Stimulated activated CD4-positive, alpha-beta T cell treated with anti-CD3 and anti-CD28 coated beads, Interleukin-2, amount 100 ng/mL, for 48 hours (primary cell): ENCODE results near the gene TRPV2.

Experiments used
- DNase-seq, 2 donors: peaks; one replicate each; pipeline ENCODE4 v3.0.0-alpha.2; 2020

Gene TRPV2

GRCh38 chr17:16406742-16407674 is 8.4 kb upstream of the TRPV2 start:
- no peak for DNase-seq

GRCh38 chr17:16407911-16408588 is 7.3 kb upstream of the TRPV2 start:
- DNase-seq, result no peak

DNA sequence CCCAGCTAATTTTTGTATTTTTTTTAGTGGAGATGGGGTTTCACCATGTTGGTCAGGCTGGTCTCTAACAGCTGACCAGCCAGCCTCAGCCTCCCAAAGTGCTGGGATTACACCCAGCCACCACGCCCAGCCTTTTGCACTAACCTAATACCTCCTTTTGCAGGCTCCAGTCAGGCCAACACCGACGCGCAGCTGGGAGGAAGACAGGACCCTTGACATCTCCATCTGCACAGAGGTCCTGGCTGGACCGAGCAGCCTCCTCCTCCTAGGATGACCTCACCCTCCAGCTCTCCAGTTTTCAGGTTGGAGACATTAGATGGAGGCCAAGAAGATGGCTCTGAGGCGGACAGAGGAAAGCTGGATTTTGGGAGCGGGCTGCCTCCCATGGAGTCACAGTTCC is 2.0 kb downstream of the TRPV2 start:
- no peak for DNase-seq

DNA sequence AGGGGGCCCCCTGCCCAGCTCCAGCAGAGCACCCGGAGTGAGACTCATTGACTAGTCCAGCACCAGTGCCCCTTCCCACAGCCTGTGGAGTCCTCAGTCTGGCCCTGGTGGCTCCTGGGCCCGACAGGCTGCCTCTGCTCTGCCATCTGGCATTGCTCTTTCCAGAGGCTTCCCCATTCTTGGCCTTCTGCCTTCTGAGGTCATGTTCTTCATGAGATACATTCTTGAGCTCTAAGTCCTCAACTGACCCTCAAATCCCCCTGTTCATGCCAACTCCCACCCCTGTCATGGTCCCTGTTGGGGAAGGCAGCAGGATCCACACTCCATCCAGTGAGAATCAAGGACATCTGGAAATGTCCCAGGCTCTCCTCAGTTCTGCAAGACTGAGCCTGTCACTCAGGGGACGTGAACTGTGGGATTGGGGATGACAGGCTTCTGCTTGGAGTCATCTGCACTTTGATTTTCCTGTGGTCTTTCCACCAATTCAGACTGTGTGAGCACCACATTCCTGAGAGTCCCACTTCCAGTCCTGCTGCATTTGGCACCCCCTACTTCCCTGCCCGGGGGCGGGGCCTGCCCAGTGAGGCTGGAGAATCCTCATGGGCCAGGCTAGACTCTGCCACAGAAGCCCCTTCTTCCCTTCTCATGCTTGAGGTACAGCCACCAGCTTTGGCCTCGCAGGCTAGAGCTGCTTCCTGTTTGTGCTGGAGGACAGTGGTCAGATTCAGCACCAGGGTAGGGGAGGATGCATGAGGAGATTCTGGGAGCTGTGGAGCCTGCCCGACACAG is 2.7 kb downstream of the TRPV2 start:
- no peak for DNase-seq

DNA sequence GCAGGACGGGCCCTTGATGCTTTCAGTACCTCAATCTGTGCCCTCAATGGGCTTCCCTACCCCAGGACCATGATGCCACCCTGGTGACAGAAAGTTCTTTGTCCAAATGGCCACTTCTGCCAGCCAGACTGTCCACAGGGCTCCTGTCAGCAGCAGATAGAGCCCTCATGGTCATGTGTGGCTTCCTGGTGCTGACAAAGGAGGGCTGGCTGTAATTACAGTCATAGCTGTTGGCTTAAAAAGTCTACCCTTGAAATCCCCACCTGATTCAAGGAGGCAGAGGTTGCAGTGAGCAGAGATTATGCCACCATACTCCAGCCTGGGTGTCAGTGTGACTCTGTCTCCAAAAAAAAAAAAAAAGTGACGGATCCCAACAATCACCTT is 3.3 kb downstream of the TRPV2 start:
- DNase-seq, result no peak

- peak in 1 of 2 donors; percentile 24 for DNase-seq
Observed at GRCh38 chr17:16419074-16419928, 3.9 kb downstream of the TRPV2 start.

DNA sequence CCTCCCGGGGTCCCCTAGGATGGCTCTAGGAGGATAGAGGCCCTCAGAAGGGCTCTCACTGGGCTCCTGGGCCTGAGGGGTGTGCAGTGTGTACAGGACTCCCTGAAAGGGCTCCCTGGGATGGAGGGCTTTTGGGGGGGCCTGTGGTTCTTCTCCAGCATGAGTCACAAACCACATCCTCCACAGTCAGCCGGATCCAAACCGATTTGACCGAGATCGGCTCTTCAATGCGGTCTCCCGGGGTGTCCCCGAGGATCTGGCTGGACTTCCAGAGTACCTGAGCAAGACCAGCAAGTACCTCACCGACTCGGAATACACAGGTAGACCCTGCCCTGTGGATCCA is 4.5 kb downstream of the TRPV2 start:
- peak in 1 of 2 donors; percentile 36 for DNase-seq

- DNase-seq, result no peak
Observed at GRCh38 chr17:16422416-16422815, 7.0 kb downstream of the TRPV2 start.

DNA sequence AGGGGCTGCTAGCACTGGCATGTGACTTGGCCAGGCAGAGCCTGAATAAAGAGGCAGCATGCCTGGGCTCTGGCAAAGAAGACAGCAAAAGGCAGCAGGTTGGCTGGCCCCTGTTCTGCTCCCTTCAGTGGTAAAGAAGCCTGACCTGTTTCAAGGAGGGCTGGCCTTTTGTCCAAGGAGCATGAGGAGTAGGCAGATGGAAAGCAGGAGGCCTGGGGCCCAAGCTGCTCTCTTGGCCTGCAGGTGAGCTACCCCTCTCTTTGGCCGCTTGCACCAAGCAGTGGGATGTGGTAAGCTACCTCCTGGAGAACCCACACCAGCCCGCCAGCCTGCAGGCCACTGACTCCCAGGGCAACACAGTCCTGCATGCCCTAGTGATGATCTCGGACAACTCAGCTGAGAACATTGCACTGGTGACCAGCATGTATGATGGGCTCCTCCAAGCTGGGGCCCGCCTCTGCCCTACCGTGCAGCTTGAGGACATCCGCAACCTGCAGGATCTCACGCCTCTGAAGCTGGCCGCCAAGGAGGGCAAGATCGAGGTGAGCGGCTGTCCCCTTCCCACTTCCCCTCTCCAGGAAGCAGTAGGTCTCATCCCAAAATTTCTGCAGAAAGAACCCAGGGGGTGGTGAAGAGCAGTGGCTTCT is 8.0 kb downstream of the TRPV2 start:
- DNase-seq, result no peak

DNA sequence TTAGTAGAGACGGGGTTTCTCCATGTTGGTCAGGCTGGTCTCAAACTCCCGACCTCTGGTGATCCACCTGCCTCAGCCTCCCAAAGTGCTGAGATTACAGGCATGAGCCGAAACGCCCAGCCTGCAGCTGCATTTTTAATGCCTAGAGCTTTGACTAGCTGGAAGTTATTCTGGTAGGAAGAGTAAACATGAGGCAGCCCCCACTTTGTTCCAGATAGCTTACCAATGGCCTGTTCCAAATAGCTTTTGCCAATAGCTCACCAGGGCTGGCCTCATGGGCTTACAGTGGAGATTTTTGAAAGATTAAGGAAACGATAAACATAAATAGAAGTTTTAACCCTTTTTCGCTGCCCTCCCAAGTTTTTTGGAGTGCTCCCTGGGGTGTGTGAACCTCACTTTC is 9.8 kb downstream of the TRPV2 start:
- no peak for DNase-seq

DNA sequence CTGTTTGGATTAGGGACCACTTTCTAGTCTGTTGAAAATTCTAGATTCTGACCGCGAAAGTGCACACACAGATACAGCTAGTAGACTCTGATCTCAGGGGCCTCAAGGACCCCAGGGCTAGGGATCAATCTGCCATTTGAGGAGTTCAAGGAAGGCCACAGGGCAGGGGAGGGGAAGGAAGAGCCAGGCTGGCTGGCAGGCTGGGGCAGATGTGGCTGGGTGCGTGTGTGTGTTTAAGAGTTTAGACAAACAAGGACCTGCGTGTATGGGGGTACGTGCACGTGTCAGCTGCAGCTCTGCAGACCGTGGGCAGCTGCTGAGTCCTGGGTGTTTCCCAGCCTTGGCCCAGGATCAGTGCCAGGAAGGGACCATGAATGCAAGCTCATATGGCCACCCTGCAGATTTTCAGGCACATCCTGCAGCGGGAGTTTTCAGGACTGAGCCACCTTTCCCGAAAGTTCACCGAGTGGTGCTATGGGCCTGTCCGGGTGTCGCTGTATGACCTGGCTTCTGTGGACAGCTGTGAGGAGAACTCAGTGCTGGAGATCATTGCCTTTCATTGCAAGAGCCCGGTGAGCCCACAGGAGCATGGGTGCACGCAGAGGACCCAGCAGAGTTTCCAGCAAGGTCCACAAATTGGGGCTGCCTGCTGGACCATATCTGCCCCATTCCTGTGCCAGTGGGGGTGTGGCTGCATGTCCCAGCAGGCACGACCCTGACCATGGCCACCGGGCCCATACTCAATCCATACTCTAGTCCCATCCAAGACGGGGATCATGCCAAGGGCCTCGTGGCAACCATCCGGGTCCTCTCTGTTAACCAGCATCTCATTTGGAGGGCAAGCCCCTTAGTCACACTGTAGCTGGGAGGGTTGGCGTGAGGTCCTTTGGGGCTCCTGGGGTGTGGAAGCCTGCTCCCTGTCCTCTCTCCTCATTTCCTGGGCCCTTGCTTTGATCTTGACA is 10.6 kb downstream of the TRPV2 start:
- DNase-seq, result no peak

DNA sequence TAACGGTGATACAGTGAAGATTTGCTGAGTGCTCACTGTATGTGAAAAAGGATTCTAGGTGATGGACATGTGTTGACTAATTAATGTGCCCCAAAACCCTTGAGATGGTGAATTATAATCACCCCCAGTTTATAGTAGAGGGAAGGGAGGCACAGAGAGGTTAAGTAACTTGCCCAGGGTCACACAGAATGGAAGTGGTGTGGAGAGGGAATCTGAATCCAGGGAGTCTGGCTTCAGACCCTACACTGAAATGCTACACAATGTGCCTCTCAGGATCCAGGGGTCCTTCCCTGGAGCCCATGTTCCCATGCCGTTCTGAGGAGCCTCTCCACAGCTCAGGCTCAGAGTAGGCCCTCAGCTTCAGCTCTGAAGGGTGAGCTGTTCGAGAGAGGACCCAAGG is 11.6 kb downstream of the TRPV2 start:
- DNase-seq, result no peak

DNA sequence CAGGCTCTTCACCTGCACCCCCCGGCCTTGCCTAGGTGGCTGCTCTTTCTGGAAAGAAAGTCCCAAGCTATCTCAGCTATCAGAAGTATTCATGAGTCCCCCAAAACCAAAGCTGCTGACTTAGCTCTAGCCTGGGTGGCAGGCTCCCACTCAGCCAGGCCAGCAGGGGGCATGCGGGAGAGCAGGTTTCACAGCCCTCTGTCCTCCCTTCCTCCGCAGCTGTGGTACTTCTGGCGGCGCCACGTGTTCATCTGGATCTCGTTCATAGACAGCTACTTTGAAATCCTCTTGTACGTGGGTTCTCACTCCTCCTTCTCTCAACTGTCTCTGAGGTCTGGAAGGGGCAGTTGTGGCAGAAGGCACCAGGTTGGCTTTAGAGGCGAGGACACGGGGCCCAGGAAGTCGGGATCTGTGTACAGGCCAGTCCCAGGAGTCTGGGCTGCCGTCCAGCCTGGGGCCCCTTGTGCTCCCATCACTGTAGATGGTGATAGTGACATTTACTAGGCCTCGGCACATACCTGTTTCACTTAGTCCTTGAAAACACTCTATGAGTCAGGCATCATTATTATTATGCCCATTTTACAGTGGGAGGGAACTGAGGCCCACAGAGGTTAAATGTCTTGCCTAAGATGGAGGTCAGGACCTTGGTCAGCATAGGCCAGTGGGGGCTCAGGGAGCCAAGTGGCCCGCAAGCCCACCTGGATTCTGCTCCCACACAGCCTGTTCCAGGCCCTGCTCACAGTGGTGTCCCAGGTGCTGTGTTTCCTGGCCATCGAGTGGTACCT is 12.9 kb downstream of the TRPV2 start:
- DNase-seq, result no peak

DNA sequence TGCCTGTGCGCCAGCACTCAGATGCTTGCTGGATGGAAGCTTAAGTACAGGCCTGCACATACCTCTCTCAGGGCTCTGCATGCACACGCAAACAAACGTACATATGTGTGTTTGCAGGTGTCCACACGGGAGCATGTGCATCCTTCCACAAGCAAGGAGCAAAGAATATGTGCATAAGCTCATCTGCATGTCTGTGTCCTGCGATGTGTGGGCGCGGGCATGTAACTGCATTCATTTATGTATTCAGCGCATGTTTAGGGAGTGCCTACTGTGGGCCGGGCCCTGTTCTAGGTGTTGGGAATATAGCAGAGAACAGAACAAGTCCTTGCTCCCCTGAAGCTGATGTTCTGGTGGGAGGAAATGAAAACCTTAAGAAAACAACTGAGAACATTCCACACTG is 13.7 kb downstream of the TRPV2 start:
- DNase-seq, result no peak

- DNase-seq, result no peak
Observed at GRCh38 chr17:16430650-16431049, 15.3 kb downstream of the TRPV2 start.

DNA sequence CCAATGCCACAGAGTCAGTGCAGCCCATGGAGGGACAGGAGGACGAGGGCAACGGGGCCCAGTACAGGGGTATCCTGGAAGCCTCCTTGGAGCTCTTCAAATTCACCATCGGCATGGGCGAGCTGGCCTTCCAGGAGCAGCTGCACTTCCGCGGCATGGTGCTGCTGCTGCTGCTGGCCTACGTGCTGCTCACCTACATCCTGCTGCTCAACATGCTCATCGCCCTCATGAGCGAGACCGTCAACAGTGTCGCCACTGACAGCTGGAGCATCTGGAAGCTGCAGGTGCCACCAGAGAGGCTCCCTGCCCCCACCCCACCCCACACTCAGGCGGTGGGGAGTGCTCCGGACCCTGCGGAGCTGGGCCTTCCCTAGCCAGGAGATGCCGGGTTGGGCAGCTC is 16.6 kb downstream of the TRPV2 start:
- DNase-seq, result no peak

GRCh38 chr17:16433514-16433913 is 18.1 kb downstream of the TRPV2 start:
- DNase-seq, result no peak

GRCh38 chr17:16434662-16435061 is 19.3 kb downstream of the TRPV2 start:
- DNase-seq, result no peak

GRCh38 chr17:16435925-16436886 is 20.8 kb downstream of the TRPV2 start:
- no peak for DNase-seq
